Heart right ventricle (tissue), 16 donors: ENCODE data around the gene RNF151. TPM values are rescaled to one million over a fixed set of nuclear protein-coding genes. Genes with fewer than 3 reads are reported as not detected.

Experiments
- ATAC-seq, 8 donors: fragments of 200-7000 bp; cut with Tn5 transposase; one replicate each; pipeline ENCODE4 v1.9.1; 2020; ENCODE audit warnings: mild to moderate bottlenecking in 8 of 8, moderate library complexity in 8 of 8, moderate number of reproducible peaks in 1 of 8
- DNase-seq, 2 donors: peaks; one replicate each; pipeline ENCODE4 v3.0.0-alpha.2; 2020
- H3K27ac ChIP-seq, 10 donors: fragments of 200-600 bp; sonication (generic) in 2 of 10; one replicate each; pipeline versions ENCODE4 v1.5.0 to v1.8.0; 2020 to 2022; ENCODE audit warnings: mild to moderate bottlenecking in 3 of 10
- H3K27me3 ChIP-seq, 7 donors: fragments of 200-600 bp; one replicate each; pipeline ENCODE4 v1.8.0; 2021 to 2022; ENCODE audit warnings: mild to moderate bottlenecking in 2 of 7
- H3K36me3 ChIP-seq, 9 donors: fragments of 200-600 bp; sonication (generic) in 1 of 9; one replicate each; pipeline versions ENCODE4 v1.5.0 to v1.8.0; 2020 to 2022; ENCODE audit warnings: mild to moderate bottlenecking in 2 of 9
- H3K4me1 ChIP-seq, 9 donors: fragments of 200-600 bp; sonication (generic) in 1 of 9; one replicate each; pipeline versions ENCODE4 v1.5.0 to v1.8.0; 2020 to 2022; ENCODE audit warnings: mild to moderate bottlenecking in 4 of 9
- H3K4me3 ChIP-seq, 10 donors: fragments of 200-600 bp; sonication (generic) in 2 of 10; one replicate each; pipeline versions ENCODE4 v1.5.0 to v1.8.0; 2020 to 2022; ENCODE audit warnings: mild to moderate bottlenecking in 7 of 10, moderate library complexity in 2 of 10
- H3K9me3 ChIP-seq, 11 donors: fragments of 200-600 bp in 10 of 11; sonication (generic) in 2 of 11; one replicate each; pipeline versions ENCODE4 v1.5.0 to v1.8.0; 2013 to 2022; ENCODE audit warnings: mild to moderate bottlenecking in 2 of 11, control low read depth in 1 of 11, moderate library complexity in 1 of 11
- WGBS, 2 donors: extraction: QIAGEN DNeasy Blood & Tissue Kit; methylation state at CpG; one replicate each; pipeline ENCODE4 v1.1.7; 2013; ENCODE audit warnings: inconsistent platforms in 1 of 2; 5-methylcytosine and 5-hydroxymethylcytosine counted together
- intact Hi-C, 10 donors: fragments of 100-400 bp; cut with DNase I; formaldehyde crosslinking; loops; one replicate each; pipeline versions ENCODE4 v1.11.1 to v1.14.2; 2022
- polyA plus RNA-seq, 2 donors: library from polyadenylated mRNA; stranded (reverse); fragments of 200-250 nt; gene quantifications; one replicate each; pipeline ENCODE4 v1.2.3, GENCODE V29; 2013
- total RNA-seq, 10 donors: library from RNA; stranded (reverse); fragmentation: NEBNext Ultra II Directional in 3 of 10; extraction: Animal tissue kit (Norgen Biotek cat#: 25700) in 3 of 10; gene quantifications; one replicate each; pipeline versions ENCODE4 v1.2.1 to v1.2.4, GENCODE V29; 2021 to 2023
- TF ChIP-seq, protein P1 (sequence below), 9 donors: fragments of 200-600 bp; sonication (generic) in 2 of 9; IDR thresholded peaks; one replicate each; pipeline versions ENCODE4 v1.5.0 to v1.8.0; 2021 to 2022; ENCODE audit warnings: antibody characterized with exemption in 9 of 9, mild to moderate bottlenecking in 5 of 9, moderate library complexity in 1 of 9
- donor health status: Arrhythmogenic right ventricular cardiomyopathy.
- donor health status: ischemic (EF 13 %, LVEDD 7.1; RV severe dilation, severe dysfunction).
- donor health status: healthy with polysubstance abuse.
- donor health status: DM: no; HTN: yes; CAD: no.
- donor health status: DM: no; HTN: no; CAD: no.
- donor health status: ischemic (EF 25% LVEDD 6.9; RV normal size, moderate dysfunction).
- donor health status: ischemic (EF 25% LVEDD 5.7; RV mildly dilated, moderate dysfunction).
- donor health status: healthy.
- donor health status: DM: yes; HTN: yes; CAD: no.
- donor health status: Ischemic cardiomyopathy.
- donor health status: ischemic (EF 35%, LVEDD 5.7; RV mildly dilated, moderate dysfunction).
- donor health status: nonischemic (EF 11% LVEDD 7.7; RV severe dilation, severe dysfunction).
- donor health status: DM: yes; HTN: yes; CAD: no.
- donor health status: PGD.
- donor health status: ischemic (EF 29% LVEDD 5.4; RV normal size, mild dysfunction).
- donor health status: nonischemic (EF 23%, LVEDD 6.1; RV moderate dilation, normal function).

RNF151 gene
- total and polyA plus RNA-seq, 12 donors: not detected

DNA sequence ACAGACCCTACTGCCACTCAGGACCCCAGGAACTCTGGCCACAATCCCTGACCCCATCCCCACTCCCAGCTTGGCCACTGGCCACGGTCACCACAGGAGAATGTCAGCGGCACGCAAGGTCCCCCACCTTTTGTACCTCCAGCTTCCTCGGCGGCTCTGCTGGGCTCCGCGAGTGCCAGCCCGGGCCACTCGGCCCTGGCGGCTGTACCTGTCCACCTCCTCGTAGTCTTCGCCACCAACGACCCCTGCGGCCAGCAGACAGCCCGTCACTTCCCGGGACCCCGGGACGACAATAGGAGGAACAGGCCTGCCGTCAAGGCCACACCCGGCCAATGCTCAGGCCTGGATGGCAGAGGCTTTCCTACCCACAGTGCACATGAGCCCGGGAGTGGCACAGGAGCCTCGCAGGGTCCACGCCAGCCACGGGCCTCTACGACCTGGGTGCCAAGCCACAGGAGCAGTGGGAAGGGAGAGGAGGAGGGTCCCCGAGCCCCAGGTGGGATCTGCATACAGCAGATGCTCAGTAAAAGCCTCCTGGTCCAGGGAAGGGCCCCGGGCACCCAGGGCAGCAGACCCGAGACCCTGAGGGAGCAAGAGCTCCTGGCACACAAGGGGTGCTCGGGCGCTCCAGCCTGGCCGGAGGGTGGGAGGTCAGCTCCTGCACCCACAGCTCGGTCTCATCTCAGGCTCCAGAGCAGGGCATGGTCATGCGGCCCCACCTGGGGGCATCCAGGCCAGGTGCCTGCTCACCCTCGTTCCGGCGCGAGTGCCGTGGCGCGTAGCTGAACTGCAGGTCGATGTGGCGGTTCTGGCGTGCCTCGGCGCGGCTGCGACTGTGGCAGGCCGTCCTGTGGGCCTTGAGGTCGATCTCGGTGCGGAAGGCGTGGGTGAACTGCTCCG, 35.0 kb downstream of the RNF151 start:
- Histone ChIP-seq H3K27ac (no peak overlapping the region), H3K4me3 (no peak overlapping the region), H3K9me3 (no peaks in the 10 kb centered on the region), H3K36me3 (peaks cover 16 to 74% (median 62%) of the 10 kb centered on the region in 9 donors), H3K27me3 (no peaks in the 10 kb centered on the region), H3K4me1 (peaks cover 14 to 40% (median 25%) of the 10 kb centered on the region in 9 donors)
- TF ChIP-seq, protein P1, sequence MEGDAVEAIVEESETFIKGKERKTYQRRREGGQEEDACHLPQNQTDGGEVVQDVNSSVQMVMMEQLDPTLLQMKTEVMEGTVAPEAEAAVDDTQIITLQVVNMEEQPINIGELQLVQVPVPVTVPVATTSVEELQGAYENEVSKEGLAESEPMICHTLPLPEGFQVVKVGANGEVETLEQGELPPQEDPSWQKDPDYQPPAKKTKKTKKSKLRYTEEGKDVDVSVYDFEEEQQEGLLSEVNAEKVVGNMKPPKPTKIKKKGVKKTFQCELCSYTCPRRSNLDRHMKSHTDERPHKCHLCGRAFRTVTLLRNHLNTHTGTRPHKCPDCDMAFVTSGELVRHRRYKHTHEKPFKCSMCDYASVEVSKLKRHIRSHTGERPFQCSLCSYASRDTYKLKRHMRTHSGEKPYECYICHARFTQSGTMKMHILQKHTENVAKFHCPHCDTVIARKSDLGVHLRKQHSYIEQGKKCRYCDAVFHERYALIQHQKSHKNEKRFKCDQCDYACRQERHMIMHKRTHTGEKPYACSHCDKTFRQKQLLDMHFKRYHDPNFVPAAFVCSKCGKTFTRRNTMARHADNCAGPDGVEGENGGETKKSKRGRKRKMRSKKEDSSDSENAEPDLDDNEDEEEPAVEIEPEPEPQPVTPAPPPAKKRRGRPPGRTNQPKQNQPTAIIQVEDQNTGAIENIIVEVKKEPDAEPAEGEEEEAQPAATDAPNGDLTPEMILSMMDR (IDR thresholded peaks at IDR 0.05): no peak
- DNase-seq (no peak), ATAC-seq (no peak)
- WGBS, 2 donors: 95% methylated on average over 53 of the region's 53 CpGs
- intact Hi-C loops: loop anchor here in 2 of 10 donors (5.0 to 10.0 kb wide), 2 partner anchors 141 to 143 kb away; partner anchors contain the start of gene RAB26 (in 1 of the 2)

DNA sequence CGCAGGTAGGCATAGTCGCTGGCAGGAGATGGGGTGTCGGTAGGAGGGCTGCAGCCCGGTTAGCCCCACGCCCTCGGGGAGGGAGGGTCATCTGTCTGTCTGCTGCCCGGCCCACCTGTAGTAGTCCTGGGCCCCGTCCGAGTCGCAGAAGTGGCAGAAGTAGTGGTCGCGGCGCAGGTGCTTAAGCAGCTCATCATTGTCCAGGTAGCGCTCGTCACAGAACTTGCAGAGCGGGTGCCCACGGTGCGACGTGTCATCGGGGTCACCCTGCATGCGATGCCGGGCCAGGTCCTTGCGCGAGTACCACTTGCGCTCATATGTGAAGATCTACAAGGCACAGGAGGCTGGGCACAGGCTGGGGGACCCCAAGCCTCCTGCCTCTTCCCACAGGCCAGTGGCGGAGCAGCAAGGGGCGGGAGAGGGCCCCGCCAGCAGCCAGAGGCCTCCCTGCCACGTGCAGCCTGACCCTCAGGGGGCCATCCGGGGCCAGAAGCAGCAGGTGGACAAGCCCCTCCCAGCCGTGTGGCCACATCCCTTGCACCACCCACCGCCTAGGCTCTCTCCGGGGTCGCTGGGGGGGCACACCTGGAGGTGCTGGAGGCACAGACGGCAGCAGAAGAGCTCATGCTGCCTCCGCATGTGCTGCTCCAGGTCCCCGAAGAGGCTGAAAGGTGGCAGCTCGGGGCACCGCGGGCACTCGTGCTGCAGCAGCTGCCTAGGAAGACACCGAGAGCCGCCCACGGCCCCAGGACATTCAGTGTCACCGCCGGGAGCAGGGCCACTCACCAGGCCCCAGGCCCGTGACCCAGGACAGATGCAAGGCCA, 36.0 kb downstream of the RNF151 start:
- Histone ChIP-seq H3K36me3 (peaks cover 16 to 70% (median 54%) of the 10 kb centered on the region in 9 donors), H3K27me3 (no peaks in the 10 kb centered on the region), H3K4me3 (no peak overlapping the region), H3K9me3 (no peaks in the 10 kb centered on the region), H3K4me1 (peaks cover 23 to 49% (median 34%) of the 10 kb centered on the region in 9 donors), H3K27ac (no peak overlapping the region)
- WGBS, 2 donors: 93 to 94% methylated on average over 46 to 47 of the region's 47 CpGs
- intact Hi-C loops: loop anchor here in 2 of 10 donors (5.0 to 10.0 kb wide), 2 partner anchors 140 to 142 kb away; partner anchors contain the start of gene RAB26 (in 1 of the 2)
- no peak for ATAC-seq
- TF ChIP-seq, protein P1 (IDR thresholded peaks at IDR 0.05): no peak
- no peak for DNase-seq

- Histone ChIP-seq H3K4me3 (no peak overlapping the region), H3K4me1 (peaks cover 30 to 52% (median 41%) of the 10 kb centered on the region in 9 donors), H3K27ac (peak overlapping the region in 2 of 10 donors; percentile 36 to 43), H3K36me3 (peaks cover 16 to 67% (median 48%) of the 10 kb centered on the region in 9 donors), H3K27me3 (no peaks in the 10 kb centered on the region), H3K9me3 (no peaks in the 10 kb centered on the region)
- ATAC-seq: no peak
- TF ChIP-seq, protein P1 (IDR thresholded peaks at IDR 0.05): no peak
- DNase-seq: no peak
- 82 to 85% methylated on average over 8 of the region's 8 CpGs for WGBS, 2 donors
- intact Hi-C loops: loop anchor here in 2 of 10 donors (5.0 to 10.0 kb wide), 2 partner anchors 139 to 141 kb away; partner anchors contain the start of gene RAB26 (in 1 of the 2)
These were observed 36.7 kb downstream of the RNF151 start for GRCh38 chr16:2003231-2003826.
